ENCODE data around the gene DUSP28. TPM values are rescaled to one million over a fixed set of nuclear protein-coding genes. Genes with fewer than 3 reads are reported as not detected.

DUSP28 gene
- total RNA-seq, 2 donors from 2014 or later = 3.9 to 5.3 TPM

- intact Hi-C loops (cut with DNase I) = no loop called here
- Histone ChIP-seq H3K27me3 (no peaks in the 10 kb centered on the region), H3K4me1 (peaks cover 13% of the 10 kb centered on the region), H3K9me3 (no peaks in the 10 kb centered on the region), H3K9ac (ENCODE audit: low read depth in 2 of 2, low read length in 2 of 2) (peak overlapping the region in 1 of 2 donors; percentile 27), H3K36me3 (peaks cover 6% of the 10 kb centered on the region), H3K4me3 (no peak overlapping the region), H3K27ac (peak overlapping the region; percentile 44)
- DNase-seq = peak; percentile 69
- TF ChIP-seq, protein P1, sequence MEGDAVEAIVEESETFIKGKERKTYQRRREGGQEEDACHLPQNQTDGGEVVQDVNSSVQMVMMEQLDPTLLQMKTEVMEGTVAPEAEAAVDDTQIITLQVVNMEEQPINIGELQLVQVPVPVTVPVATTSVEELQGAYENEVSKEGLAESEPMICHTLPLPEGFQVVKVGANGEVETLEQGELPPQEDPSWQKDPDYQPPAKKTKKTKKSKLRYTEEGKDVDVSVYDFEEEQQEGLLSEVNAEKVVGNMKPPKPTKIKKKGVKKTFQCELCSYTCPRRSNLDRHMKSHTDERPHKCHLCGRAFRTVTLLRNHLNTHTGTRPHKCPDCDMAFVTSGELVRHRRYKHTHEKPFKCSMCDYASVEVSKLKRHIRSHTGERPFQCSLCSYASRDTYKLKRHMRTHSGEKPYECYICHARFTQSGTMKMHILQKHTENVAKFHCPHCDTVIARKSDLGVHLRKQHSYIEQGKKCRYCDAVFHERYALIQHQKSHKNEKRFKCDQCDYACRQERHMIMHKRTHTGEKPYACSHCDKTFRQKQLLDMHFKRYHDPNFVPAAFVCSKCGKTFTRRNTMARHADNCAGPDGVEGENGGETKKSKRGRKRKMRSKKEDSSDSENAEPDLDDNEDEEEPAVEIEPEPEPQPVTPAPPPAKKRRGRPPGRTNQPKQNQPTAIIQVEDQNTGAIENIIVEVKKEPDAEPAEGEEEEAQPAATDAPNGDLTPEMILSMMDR (IDR thresholded peaks at IDR 0.05) = peak; percentile 51
These were observed 19.8 kb downstream of the DUSP28 start for GRCh38 chr2:240579771-240580614.

DNA sequence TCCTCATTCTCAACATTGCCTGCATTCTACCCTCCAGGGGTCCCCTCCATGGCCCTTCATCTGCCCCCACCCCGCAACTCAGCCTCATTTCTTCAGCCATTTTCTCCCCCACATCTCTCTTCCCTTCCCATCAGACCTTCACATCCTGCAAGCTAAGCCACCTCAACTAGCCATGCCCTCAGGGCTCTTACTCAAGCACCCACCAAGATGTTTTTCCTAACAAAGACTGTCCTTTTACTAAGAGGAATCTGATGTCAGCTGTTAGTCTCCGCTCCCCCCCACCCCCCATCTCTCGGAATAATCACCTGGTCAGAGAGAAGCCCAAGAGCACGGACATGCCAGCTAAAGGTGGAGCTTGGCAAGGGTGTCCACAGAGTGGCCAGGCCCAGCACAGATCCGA is 21.7 kb downstream of the DUSP28 start:
- TF ChIP-seq, protein P1 (IDR thresholded peaks at IDR 0.05) = no peak
- peaks cover 17% of the 10 kb centered on the region for H3K4me1 ChIP-seq

DNA sequence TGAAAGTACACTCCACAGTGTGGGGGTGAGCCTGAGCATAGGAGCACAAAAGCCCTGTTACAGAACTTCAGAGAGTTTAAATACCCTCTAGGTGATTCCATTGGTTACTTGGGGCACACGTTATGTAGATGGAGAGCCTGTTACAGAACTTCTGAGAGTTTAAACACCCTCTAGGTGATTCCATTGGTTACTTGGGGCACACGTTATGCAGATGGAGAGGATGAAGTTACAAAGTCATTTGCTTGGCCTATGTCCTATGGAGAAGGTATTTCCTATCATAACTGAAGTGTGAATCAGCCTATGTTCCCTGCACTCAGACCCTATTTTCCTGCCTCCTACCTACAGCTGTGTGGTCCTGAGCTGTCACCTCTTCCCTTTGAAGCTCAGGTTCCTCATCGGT is 22.6 kb downstream of the DUSP28 start:
- H3K27me3 ChIP-seq = no peaks in the 10 kb centered on the region
- no peak for DNase-seq
- peaks cover 17% of the 10 kb centered on the region for H3K4me1 ChIP-seq
- no peak overlapping the region for H3K4me3 ChIP-seq
- H3K27ac ChIP-seq = no peak overlapping the region
- H3K36me3 ChIP-seq = no peaks in the 10 kb centered on the region
- TF ChIP-seq, protein P1 (IDR thresholded peaks at IDR 0.05) = no peak
- no peaks in the 10 kb centered on the region for H3K9me3 ChIP-seq
- intact Hi-C loops (cut with DNase I) = no loop called here
- no peak overlapping the region for H3K9ac ChIP-seq (ENCODE audit: low read depth in 2 of 2, low read length in 2 of 2)

More for the DNA sequence above, 21.7 kb downstream of the DUSP28 start:
- Histone ChIP-seq H3K9me3 (no peaks in the 10 kb centered on the region), H3K36me3 (peaks cover under 1% of the 10 kb centered on the region), H3K27ac (no peak overlapping the region), H3K4me3 (no peak overlapping the region), H3K9ac (ENCODE audit: low read depth in 2 of 2, low read length in 2 of 2) (no peak overlapping the region), H3K27me3 (no peaks in the 10 kb centered on the region)
- no peak for DNase-seq
- intact Hi-C loops (cut with DNase I) = no loop called here

DNA sequence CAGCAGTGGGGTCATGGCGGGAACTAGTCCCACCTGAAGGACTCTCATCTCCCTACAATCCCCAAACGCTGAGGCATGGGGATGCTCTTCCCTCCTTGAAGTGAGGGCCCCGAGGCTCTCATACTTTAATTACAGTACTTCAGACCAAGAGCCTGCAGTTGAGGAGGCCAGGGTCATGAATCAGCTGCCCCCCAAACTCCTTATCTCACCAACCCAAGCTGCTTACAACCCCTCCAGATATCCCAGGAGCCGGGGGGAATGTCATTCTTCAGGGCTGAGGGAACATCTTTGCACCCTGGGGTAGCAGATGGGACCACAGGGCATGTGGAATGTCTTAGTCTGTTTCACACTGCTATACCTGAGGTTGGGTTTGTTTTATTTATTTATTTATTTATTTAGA is 23.6 kb downstream of the DUSP28 start:
- H3K27ac ChIP-seq = no peak overlapping the region
- H3K36me3 ChIP-seq = no peaks in the 10 kb centered on the region
- no peak overlapping the region for H3K4me3 ChIP-seq
- H3K9me3 ChIP-seq = no peaks in the 10 kb centered on the region
- intact Hi-C loops (cut with DNase I) = no loop called here
- no peaks in the 10 kb centered on the region for H3K27me3 ChIP-seq
- peaks cover 23% of the 10 kb centered on the region for H3K4me1 ChIP-seq
- TF ChIP-seq, protein P1 (IDR thresholded peaks at IDR 0.05) = no peak
- no peak overlapping the region for H3K9ac ChIP-seq (ENCODE audit: low read depth in 2 of 2, low read length in 2 of 2)
- no peak for DNase-seq

DNA sequence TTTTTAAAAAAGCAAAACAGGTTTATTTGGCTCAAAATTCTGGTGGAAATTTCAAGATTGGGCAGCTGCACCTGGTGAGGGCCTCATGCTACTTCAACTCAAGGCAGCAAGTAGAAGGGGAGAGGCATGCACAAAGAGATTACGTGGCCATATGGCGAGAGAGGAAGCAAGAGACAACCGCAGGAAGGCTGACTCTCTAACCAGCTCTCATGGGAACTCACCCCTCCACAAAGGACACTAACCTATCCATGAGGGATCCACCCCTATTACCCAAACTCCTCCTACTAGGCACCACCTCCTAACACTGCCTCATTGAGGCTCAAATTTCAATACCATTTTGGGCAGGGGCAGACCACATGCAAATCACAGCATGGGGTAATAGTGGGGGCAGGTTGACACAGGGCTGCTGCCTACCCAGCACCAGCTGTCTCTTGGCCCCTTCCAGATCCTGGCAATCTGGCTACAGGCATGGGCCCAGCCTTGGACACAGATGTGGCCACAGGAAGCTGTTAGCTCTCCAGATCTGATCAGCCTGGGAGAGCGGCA is 24.4 kb downstream of the DUSP28 start:
- peak overlapping the region; percentile 85 to 89 for H3K9ac ChIP-seq (ENCODE audit: low read depth in 2 of 2, low read length in 2 of 2)

More for the DNA sequence above, 24.4 kb downstream of the DUSP28 start:
- Histone ChIP-seq H3K27ac (no peak overlapping the region), H3K9me3 (no peaks in the 10 kb centered on the region), H3K4me1 (peaks cover 20% of the 10 kb centered on the region), H3K36me3 (no peaks in the 10 kb centered on the region), H3K4me3 (no peak overlapping the region), H3K27me3 (no peaks in the 10 kb centered on the region)
- TF ChIP-seq, protein P1 (IDR thresholded peaks at IDR 0.05) = no peak
- no peak for DNase-seq
- intact Hi-C loops (cut with DNase I) = no loop called here
